HAP-1 (cell line): ENCODE data around the gene SUSD6.
"Not testable (repeated sequence)": the region's sequence is repeated elsewhere in the genome, so short reads cannot be mapped to it uniquely, and the experiment has no call there.

Experiments
- DNase-seq, 2 experiments: peaks; one replicate each; pipeline ENCODE4 v3.0.0-alpha.2; 2016 to 2020; ENCODE audit warnings: low spot score in 2 of 2
- H3K27me3 ChIP-seq: fragments of 250-450 bp; sonication (Bioruptor Pico); 2 replicates; pipeline ENCODE4 v1.5.1; 2020; ENCODE audit warnings: low read depth, mild to moderate bottlenecking, moderate library complexity
- H3K36me3 ChIP-seq: fragments of 250-450 bp; sonication (Bioruptor Pico); replicated peaks from 2 replicates; pipeline ENCODE4 v1.5.1; 2020; ENCODE audit warnings: mild to moderate bottlenecking
- H3K4me1 ChIP-seq: fragments of 250-450 bp; sonication (Bioruptor Pico); 2 replicates; pipeline ENCODE4 v1.5.1; 2020; ENCODE audit warnings: mild to moderate bottlenecking
- H3K4me3 ChIP-seq: fragments of 250-450 bp; sonication (Bioruptor Pico); 2 replicates; pipeline ENCODE4 v1.5.1; 2020; ENCODE audit warnings: mild to moderate bottlenecking, moderate library complexity
- H3K9me3 ChIP-seq: fragments of 250-450 bp; sonication (Bioruptor Pico); 2 replicates; pipeline ENCODE4 v1.5.1; 2020; ENCODE audit warnings: mild to moderate bottlenecking, moderate library complexity
- in situ Hi-C: fragments of 300-500 bp; cut with MboI; formaldehyde crosslinking; loops from 3 replicates; pipeline ENCODE4 v1.14.3; 2020; ENCODE audit warnings: low sequenced_read_pairs, inconsistent platforms, mixed read lengths

SUSD6 gene

DNA sequence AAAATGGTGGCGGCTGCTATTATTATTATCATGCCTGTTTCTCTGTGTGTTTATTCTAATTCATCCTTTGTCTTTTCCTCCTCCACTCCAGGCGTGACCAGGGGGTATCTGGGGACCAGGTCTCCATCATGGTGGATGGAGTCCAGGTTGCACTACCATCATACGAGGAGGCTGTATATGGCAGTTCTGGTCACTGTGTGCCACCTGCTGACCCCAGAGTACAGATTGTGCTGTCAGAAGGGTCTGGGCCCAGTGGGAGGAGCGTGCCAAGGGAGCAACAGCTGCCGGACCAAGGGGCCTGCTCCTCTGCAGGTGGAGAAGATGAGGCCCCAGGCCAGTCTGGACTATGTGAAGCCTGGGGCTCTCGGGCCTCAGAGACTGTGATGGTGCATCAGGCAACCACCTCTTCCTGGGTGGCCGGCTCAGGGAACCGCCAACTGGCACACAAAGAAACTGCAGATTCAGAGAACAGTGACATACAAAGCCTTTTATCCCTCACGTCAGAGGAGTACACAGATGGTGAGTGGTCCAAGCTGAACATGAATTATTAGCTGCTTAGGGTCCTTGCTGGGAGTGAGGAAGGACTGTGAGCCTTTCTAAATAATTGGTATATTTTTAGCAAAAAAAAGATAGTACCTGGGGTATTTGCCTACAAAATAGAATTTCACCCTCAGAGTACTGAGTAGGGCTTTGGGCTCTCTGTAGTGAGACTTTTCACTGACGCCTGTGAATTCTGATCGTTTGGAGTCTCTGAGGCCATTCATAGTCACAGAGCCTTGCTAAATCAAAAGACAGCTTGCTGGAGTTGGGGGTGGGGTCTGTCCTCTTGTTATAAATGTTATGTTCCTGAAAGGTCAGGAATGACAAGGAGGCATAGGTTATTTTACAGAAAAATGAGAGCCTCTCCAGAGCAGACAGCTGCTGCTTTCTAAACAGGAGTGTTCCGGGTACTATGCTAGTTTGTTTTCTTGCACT, 97.5 kb downstream of the SUSD6 start:
- Histone ChIP-seq H3K9me3 (no peaks in the 10 kb centered on the region), H3K4me1 (peaks cover 15% of the 10 kb centered on the region), H3K4me3 (no peak overlapping the region), H3K27me3 (no peaks in the 10 kb centered on the region), H3K36me3 (no peaks in the 10 kb centered on the region)
- in situ Hi-C loops, result no loop called here
- peak; percentile 23 to 55 for DNase-seq

DNA sequence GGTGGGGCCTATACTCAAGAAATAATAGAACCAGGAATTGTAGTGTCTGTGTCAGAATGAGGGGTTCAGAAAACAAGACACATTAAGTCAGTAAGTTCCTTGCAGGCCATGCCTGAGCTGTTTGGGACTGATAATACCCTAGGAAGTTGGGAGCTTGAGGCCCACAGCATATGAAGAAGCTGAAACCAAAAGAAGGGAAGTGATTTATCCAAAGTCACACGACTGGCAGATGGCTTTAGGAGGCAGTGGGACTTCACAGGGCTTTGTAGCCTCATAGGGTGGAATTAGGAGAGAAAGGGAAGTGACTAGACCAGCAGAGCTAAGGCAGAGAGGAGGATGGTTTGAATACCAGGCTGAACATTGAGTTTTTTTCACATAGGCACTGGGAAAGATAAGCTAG, 99.0 kb downstream of the SUSD6 start:
- no peak for DNase-seq
- no peaks in the 10 kb centered on the region for H3K27me3 ChIP-seq
- no peak overlapping the region for H3K4me3 ChIP-seq
- H3K36me3 ChIP-seq, result no peaks in the 10 kb centered on the region
- peaks cover 17% of the 10 kb centered on the region for H3K4me1 ChIP-seq
- in situ Hi-C loops, result no loop called here
- H3K9me3 ChIP-seq, result no peaks in the 10 kb centered on the region

DNA sequence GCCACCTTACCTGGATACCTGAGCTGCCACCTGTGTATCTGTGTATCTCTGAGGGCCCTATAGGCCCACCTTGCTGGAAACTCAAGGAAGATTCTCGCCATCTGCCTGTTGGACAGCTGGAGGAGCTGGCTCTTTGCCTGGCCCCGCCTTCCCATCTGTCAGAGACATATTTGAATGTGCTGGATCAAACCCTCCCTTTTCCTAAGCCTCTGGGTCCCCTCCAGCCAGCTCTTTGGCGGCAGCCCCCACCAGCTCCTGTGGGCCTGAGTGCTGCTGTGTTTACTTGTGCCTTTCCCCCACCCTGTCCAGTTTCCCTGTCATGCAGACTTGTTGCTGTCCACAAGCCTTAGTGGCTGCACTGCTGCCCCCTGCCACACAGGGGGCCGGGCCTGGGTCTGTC, 99.7 kb downstream of the SUSD6 start:
- H3K4me1 ChIP-seq, result peaks cover 17% of the 10 kb centered on the region
- peak in 1 of 2 experiments; percentile 35 for DNase-seq
- no peaks in the 10 kb centered on the region for H3K27me3 ChIP-seq
- in situ Hi-C loops, result no loop called here
- no peak overlapping the region for H3K4me3 ChIP-seq
- no peaks in the 10 kb centered on the region for H3K9me3 ChIP-seq
- no peaks in the 10 kb centered on the region for H3K36me3 ChIP-seq

DNA sequence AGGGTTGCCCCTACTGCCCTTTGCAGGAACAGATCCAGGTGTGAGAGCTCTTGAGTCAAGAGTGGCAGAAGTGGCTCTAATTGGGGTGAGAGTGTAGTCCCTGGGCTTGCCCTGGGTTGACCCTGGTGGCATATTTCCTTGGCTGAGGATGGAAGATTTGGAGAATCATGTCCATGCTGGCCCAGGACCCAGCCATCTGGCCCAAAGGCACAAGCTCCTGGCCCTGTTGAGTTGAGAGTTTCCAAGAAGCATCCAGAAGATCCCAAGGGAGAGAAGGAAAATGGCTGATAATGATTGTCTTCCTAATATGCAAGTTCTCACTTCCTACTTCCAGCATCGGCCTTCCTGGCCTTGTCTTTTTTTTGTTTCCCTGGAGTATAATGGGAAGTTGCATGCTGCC, 100.1 kb downstream of the SUSD6 start:
- no peaks in the 10 kb centered on the region for H3K9me3 ChIP-seq
- in situ Hi-C loops, result no loop called here
- H3K4me3 ChIP-seq, result no peak overlapping the region
- H3K36me3 ChIP-seq, result no peaks in the 10 kb centered on the region
- H3K27me3 ChIP-seq, result no peaks in the 10 kb centered on the region
- no peak for DNase-seq
- H3K4me1 ChIP-seq, result peaks cover 17% of the 10 kb centered on the region

DNA sequence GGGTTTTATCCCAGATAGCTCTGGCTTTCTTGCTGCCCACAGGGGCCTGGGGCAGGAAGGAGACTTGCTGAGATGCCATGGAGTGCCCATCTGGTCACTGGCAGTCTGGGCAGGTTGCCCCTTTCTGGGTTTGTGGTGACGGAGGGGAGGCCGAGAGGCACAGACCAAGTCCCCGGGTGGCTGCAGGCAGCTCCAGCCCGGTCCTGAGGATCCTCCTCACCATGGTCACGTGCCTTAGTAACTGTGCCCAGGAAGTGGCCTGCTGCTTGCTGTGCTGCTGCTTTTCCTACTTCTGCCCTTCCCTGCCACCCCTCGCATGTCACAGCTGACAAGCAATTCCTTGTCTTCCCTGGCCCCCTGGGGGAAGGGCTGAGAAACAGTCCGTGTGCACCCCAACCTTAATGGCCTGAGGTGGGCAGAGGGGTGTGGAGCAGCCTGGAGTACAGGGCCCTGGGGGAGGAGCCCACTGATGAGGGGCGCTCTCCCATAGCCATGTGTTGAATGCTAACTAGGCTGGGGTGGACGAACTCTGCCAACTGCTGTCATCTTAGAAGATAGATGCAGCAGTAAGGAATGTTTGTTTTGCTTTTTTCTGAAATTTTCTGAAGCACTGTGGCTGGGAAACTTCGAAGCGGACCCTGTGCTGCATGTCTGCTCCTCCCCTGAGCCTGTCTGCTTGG, 100.6 kb downstream of the SUSD6 start:
- Histone ChIP-seq H3K27me3 (no peaks in the 10 kb centered on the region), H3K4me3 (no peak overlapping the region), H3K9me3 (no peaks in the 10 kb centered on the region), H3K36me3 (no peaks in the 10 kb centered on the region), H3K4me1 (peaks cover 17% of the 10 kb centered on the region)
- in situ Hi-C loops, result no loop called here
- no peak for DNase-seq

DNA sequence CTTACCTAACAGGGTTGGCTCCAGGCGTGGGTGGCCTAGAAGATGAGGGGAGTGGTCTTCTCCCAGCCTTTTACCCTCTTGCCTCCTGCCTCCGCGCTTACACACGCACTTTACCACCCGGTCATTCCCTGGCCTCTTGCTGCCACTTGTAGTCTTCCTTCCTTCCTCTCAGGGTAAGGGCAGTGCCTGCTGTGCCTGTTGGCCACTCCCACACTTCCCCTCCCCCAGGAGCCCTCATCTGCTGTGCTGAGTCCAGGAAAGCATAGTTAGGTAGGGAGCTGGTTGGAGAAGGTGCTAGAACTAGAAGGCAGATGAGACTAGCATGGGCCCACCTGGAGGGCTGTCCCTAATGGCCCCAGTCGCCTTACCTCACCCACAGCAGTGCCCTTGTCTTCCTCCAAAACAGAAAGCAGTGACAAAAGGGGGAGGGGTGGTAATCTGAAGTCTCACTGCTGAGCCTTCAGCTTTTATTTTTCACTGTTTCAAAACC, 101.2 kb downstream of the SUSD6 start:
- H3K36me3 ChIP-seq, result no peaks in the 10 kb centered on the region
- DNase-seq, result peak in 1 of 2 experiments; percentile 69
- H3K4me3 ChIP-seq, result no peak overlapping the region
- H3K27me3 ChIP-seq, result no peaks in the 10 kb centered on the region
- peaks cover 17% of the 10 kb centered on the region for H3K4me1 ChIP-seq
- in situ Hi-C loops, result no loop called here
- H3K9me3 ChIP-seq, result no peaks in the 10 kb centered on the region

DNA sequence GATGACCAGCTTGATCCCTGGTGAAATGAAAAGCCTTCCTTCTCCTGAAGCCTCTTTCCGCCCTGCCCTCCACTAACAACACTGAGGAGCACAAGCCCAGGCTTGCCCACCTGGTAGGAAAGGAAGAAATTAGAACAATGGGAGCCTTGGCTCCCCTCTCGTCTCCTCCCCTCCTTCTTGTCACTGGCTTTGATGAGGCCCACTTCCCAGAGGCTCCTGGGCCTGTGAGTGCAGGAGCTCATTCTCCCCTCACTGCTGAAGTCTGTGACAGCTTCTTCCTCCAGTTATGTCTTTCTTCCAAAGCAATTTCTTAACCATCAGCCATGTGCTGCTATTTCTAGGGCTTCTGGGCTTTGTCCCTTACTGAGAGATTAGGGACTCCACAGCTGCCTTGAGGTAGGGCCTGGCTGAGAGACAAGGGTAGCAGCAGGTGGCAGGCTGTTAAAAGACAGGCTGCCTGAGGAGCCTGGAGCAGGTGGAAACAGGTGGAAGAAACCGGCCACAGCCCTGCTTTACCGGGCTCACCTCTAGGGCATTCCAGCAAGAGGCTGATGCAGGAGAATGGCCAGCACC, 101.9 kb downstream of the SUSD6 start:
- peak; percentile 77 to 80 for DNase-seq

DNA sequence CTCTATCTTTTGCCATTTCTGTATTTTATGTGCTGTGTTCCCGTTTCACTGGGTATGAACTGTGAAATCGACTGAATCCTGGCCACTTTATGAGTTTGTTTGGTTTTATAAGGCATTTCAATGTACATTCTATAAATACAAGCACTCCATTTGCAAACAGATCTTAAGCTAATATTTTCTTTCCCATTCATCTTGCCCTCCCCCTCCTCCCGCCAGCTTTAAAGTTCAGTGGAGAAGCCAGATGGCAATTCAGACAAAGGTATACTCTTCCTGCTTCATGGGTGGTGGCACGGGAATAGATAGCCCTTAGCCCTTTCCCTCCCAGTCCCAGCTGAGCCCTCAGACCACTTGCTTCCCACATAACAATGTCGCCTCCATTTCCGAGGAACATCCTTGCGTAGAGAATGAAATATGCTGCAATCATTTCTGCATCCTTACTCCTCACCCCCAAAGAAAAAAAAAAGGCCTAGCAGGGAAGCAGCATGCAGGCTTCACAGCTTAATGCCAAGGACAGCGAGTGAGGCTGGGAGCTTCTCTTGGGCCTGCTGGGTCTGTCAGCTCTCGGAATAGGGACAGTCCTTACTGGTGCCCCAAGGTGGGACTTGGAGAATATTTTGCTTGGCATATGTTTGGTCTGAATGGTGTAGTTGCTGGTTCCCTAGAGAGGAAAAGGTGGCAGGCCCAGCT, 102.7 kb downstream of the SUSD6 start:
- Histone ChIP-seq H3K4me1 (peaks cover 17% of the 10 kb centered on the region), H3K9me3 (no peaks in the 10 kb centered on the region), H3K36me3 (no peaks in the 10 kb centered on the region), H3K27me3 (no peaks in the 10 kb centered on the region), H3K4me3 (no peak overlapping the region)
- no peak for DNase-seq
- in situ Hi-C loops, result no loop called here

More for the DNA sequence above, 101.9 kb downstream of the SUSD6 start:
- no peaks in the 10 kb centered on the region for H3K36me3 ChIP-seq
- peaks cover 17% of the 10 kb centered on the region for H3K4me1 ChIP-seq
- no peak overlapping the region for H3K4me3 ChIP-seq
- in situ Hi-C loops, result no loop called here
- no peaks in the 10 kb centered on the region for H3K9me3 ChIP-seq
- no peaks in the 10 kb centered on the region for H3K27me3 ChIP-seq

DNA sequence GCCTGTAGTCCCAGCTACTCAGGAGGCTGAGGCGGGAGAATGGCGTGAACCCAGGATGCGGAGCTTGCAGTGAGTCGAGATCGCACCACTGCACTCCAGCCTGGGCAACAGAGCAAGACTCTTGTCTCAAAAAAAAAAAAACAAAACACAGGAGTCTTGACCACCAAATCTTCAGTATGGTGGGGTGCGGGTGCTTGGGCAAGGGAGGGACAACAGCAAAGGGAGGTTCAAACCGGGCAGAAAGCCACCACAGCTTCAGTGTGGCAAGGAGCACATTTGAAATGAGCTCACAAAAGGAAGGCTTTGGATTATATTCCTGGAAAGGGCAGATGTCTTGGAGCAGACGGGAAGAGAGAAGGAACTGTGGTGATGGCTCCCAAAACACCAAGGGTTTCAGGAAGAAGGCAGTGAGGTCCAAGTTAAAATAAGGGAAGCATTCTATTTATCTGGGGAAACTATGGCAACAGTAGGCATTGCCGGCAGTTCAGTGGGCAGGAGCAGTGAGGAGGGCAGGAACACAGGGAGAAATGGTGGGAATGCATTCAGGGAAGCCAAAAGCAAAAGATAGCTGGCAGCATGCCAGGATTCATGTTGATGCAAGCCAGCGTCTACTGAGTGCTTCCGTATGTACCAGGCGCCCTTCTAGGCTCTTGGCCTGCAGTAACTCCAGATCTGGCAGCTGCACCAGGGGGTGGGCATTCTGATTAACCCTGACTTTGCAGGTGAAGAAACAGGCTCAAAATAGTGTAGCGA, 104.5 kb downstream of the SUSD6 start:
- Histone ChIP-seq H3K9me3 (no peaks in the 10 kb centered on the region), H3K36me3 (no peaks in the 10 kb centered on the region), H3K27me3 (no peaks in the 10 kb centered on the region), H3K4me3 (no peak overlapping the region), H3K4me1 (peaks cover 17% of the 10 kb centered on the region)
- in situ Hi-C loops, result no loop called here
- no peak for DNase-seq

DNA sequence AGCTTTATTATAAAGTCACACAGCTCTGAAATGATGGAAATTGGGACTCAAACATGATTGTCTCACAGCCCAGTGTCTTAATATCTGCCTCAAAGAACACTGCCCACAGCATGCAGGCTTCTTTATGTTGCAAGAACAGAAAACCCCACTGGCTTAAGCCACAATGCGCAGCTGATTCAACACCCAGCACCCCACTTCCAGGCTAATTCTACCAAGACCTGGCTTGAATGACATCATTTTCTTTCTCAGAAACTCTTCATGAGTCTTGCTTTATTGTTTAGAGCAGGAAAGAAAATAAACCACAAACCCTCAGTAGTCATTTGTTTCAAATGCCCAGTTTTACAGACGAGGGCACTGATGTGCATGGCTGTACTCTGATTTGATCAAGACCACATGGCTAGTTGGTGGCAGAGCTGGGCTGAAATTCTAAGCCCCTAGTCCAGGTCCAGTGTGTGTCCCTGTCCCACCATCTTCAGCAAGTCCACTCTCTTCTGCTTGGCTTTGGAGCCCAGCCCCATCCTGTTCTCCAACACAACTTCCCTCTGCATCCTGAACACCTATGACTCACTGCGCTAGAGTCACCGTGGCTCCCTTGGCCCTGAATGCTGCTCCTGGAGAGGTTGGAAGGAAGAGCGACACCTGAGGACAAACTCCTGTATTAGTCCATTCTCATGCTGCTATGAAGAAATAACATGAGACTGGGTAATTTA, 105.2 kb downstream of the SUSD6 start:
- in situ Hi-C loops, result no loop called here
- DNase-seq, result no peak
- Histone ChIP-seq H3K4me3 (no peak overlapping the region), H3K36me3 (no peaks in the 10 kb centered on the region), H3K9me3 (no peaks in the 10 kb centered on the region), H3K4me1 (peaks cover 17% of the 10 kb centered on the region), H3K27me3 (no peaks in the 10 kb centered on the region)

DNA sequence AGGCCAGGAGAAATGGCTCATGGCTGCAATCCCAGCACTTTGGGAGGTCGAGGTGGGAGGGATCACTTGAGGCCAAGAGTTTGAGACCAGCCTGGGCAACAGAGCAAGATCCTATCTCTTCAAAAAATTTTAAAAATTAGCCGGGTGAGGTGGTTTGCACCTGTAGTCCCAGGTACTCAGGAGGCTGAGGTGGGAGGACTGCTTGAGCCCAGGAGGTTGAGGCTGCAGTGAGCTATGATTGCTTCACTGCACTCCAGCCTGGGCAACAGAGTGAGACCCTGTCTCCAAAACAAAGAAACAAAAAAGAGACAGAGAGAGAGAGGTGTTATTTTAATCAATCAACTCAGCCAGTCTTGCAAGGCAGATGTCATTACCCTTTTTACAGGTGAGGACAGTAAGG, 107.2 kb downstream of the SUSD6 start:
- in situ Hi-C loops, H3K27me3 ChIP-seq, H3K9me3 ChIP-seq, H3K36me3 ChIP-seq, DNase-seq, H3K4me1 ChIP-seq, H3K4me3 ChIP-seq: not testable (repeated sequence)

DNA sequence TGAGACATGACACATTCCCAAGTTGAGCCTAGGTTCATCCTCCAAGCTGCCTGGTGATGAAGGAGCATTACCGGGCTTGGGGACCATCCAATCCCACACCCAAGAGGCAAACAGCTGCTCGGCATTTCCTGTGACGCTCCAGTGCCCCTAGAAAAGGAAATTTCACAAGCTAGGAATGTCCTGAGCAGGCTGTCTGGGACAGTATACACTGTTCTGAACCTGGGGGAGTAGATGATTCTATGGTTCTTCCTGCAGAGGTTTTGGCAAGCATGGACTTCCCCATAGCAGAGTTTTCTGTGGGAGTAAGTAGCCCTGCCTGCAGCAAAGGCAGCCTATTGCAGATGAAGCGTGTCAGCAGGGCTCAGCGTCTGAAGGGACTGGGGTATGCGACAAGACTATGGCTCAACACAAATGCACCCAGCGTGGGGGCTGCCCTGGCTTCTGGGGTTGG, 108.1 kb downstream of the SUSD6 start:
- H3K9me3 ChIP-seq, result no peaks in the 10 kb centered on the region
- no peak for DNase-seq
- no peaks in the 10 kb centered on the region for H3K27me3 ChIP-seq
- no peaks in the 10 kb centered on the region for H3K36me3 ChIP-seq
- no peaks in the 10 kb centered on the region for H3K4me1 ChIP-seq
- H3K4me3 ChIP-seq, result no peak overlapping the region
- in situ Hi-C loops, result no loop called here
